Neural cell (in vitro differentiated cells): ENCODE measurements around the gene CACTIN. TPM values are rescaled to one million over a fixed set of nuclear protein-coding genes. Genes with fewer than 3 reads are reported as not detected.

Experiments used
- H2AFZ ChIP-seq: fragments of 200-600, 300-800 bp; sonication (generic), shearing (Covaris generic); 2 replicates; pipeline ENCODE4 v1.6.0; 2014; ENCODE audit warnings: low read depth, mild to moderate bottlenecking, antibody characterized with exemption, low read length, moderate library complexity
- H3F3A ChIP-seq: fragments of 200-600 bp; shearing (Covaris generic); 2 replicates; pipeline ENCODE4 v1.6.1; 2016; ENCODE audit warnings: mild to moderate bottlenecking, moderate library complexity, mixed read lengths, antibody characterized with exemption, low read length; ENCODE audit not compliant: insufficient read depth, poor library complexity, severe bottlenecking
- H3K27ac ChIP-seq: fragments of 200-600, 300-800 bp; sonication (generic), shearing (Covaris generic); 2 replicates; pipeline ENCODE4 v1.5.1; 2014; ENCODE audit warnings: mild to moderate bottlenecking, low read length, moderate library complexity
- H3K27me3 ChIP-seq: fragments of 300-800, 200-600 bp; sonication (generic), shearing (Covaris generic); 2 replicates; pipeline ENCODE4 v1.6.0; 2014; ENCODE audit warnings: mild to moderate bottlenecking, low read depth, low read length, moderate library complexity; ENCODE audit not compliant: insufficient read depth
- H3K36me3 ChIP-seq: fragments of 300-800, 200-600 bp; sonication (generic), shearing (Covaris generic); 2 replicates; pipeline ENCODE4 v1.5.1; 2014; ENCODE audit warnings: mild to moderate bottlenecking, antibody characterized with exemption, low read length, moderate library complexity; ENCODE audit not compliant: insufficient read depth
- H3K4me2 ChIP-seq: fragments of 300-800, 200-600 bp; sonication (generic), shearing (Covaris generic); 2 replicates; pipeline ENCODE4 v1.6.0; 2014; ENCODE audit warnings: mild to moderate bottlenecking, low read length
- H3K4me3 ChIP-seq: fragments of 300-800, 200-600 bp; sonication (generic), shearing (Covaris generic); 2 replicates; pipeline ENCODE4 v1.5.1; 2014; ENCODE audit warnings: mild to moderate bottlenecking, low read length, moderate library complexity
- H3K79me2 ChIP-seq: fragments of 200-600 bp; shearing (Covaris generic); replicated peaks from 2 replicates; pipeline ENCODE4 v1.6.0; 2014; ENCODE audit warnings: mild to moderate bottlenecking, low read length, moderate library complexity; ENCODE audit not compliant: insufficient read depth
- H3K9ac ChIP-seq: fragments of 300-800, 200-600 bp; sonication (generic), shearing (Covaris generic); 2 replicates; pipeline ENCODE4 v1.6.1; 2016; ENCODE audit warnings: mild to moderate bottlenecking, low read length, mixed read lengths
- H3K9me2 ChIP-seq: fragments of 200-600 bp; shearing (Covaris generic); 2 replicates; pipeline ENCODE4 v1.6.1; 2016; ENCODE audit warnings: mild to moderate bottlenecking, low read length, mixed read lengths; ENCODE audit not compliant: insufficient read depth
- H3K9me3 ChIP-seq: fragments of 200-600, 300-800 bp; sonication (generic), shearing (Covaris generic); 2 replicates; pipeline ENCODE4 v1.6.1; 2016; ENCODE audit warnings: mild to moderate bottlenecking, mixed run types, low read length, moderate library complexity, mixed read lengths
- H4K20me1 ChIP-seq: fragments of 200-600 bp; shearing (Covaris generic); 2 replicates; pipeline ENCODE4 v1.6.1; 2016; ENCODE audit warnings: mild to moderate bottlenecking, mixed run types; ENCODE audit not compliant: insufficient read depth
- EP300 ChIP-seq: fragments of 450-650 bp; conservative IDR thresholded peaks from 2 replicates; pipeline ENCODE4 v1.6.1; 2014; ENCODE audit warnings: antibody characterized with exemption, mild to moderate bottlenecking, moderate library complexity; ENCODE audit not compliant: poor library complexity, severe bottlenecking
- EZH2 ChIP-seq: fragments of 200-600, 300-800 bp; shearing (Covaris generic), sonication (generic); IDR thresholded peaks from 2 replicates; pipeline ENCODE4 v1.6.1; 2014; ENCODE audit warnings: antibody characterized with exemption, low read length, borderline replicate concordance, mild to moderate bottlenecking; ENCODE audit not compliant: insufficient read depth, poor library complexity, severe bottlenecking
- MXI1 ChIP-seq: fragments of 450-650 bp; conservative IDR thresholded peaks from 2 replicates; pipeline ENCODE4 v1.6.1; 2014; ENCODE audit warnings: antibody characterized with exemption, mild to moderate bottlenecking; ENCODE audit not compliant: poor library complexity, severe bottlenecking
- POLR2AphosphoS5 ChIP-seq: IDR thresholded peaks from 2 replicates; pipeline ENCODE4 v1.6.1; 2012
- RAD21 ChIP-seq: fragments of 450-650 bp; conservative IDR thresholded peaks from 2 replicates; pipeline ENCODE4 v1.6.1; 2014; ENCODE audit warnings: antibody characterized with exemption, mild to moderate bottlenecking, moderate library complexity
- SMC3 ChIP-seq: fragments of 450-650 bp; conservative IDR thresholded peaks from 2 replicates; pipeline ENCODE4 v1.6.1; 2014; ENCODE audit warnings: antibody characterized with exemption, mild to moderate bottlenecking, moderate library complexity; ENCODE audit not compliant: poor library complexity
- TAF1 ChIP-seq: IDR thresholded peaks from 2 replicates; pipeline ENCODE4 v1.6.1; 2012; ENCODE audit warnings: low read depth
- polyA plus RNA-seq: library from polyadenylated mRNA; depleted of rRNA; stranded (reverse); fragments of >200 nt; gene quantifications from 2 replicates; pipeline ENCODE4 v1.2.3, GENCODE V29; 2014
- TF ChIP-seq, protein P1 (sequence below): IDR thresholded peaks from 2 replicates; pipeline ENCODE4 v1.6.1; 2012; ENCODE audit warnings: borderline replicate concordance
- TF ChIP-seq, protein P2 (sequence below): fragments of 450-650 bp; IDR thresholded peaks from 2 replicates; pipeline ENCODE4 v1.5.1; 2014; ENCODE audit warnings: antibody characterized with exemption, mild to moderate bottlenecking, moderate library complexity; ENCODE audit not compliant: poor library complexity, severe bottlenecking

Gene CACTIN
- polyA plus RNA-seq, 1 donor from 2014 or later, result 21.4 TPM

DNA sequence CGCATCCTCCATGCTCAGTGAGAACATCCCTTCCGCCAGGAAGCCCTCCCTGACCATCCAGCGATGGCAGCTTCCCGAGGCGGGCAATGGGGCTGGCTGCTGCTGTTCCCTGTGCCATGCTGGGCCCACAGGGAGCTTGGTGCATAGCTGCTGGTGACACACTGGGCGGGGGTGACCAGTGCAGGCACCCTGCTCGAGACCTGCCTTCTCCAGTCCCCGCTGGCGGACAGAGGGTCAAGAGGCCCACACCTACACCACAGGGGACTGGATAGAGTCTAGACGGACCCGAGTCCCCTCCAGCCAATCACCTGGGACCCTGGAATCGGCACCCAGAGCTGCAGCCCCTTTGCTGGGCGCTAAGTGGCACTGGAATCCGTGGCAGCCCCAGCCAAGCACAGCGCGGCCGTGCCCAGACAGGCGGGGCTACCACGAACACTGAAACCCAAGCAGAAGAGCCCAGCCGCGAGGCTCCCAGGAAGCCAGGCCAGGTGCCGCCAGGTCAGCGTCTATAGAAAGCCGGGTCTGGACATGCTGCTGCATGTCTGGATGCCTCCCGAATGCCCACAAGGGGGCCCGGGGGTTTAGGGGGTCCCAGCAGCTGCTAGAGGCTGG lies 11.0 kb downstream of the CACTIN start:
- H3K9me2 ChIP-seq, result no peaks in the 10 kb centered on the region
- H3K9ac ChIP-seq, result no peak overlapping the region
- no peaks in the 10 kb centered on the region for H3K9me3 ChIP-seq
- no peak overlapping the region for H3K4me2 ChIP-seq
- TF ChIP-seq TAF1 (no peak), MXI1 (no peak), RAD21 (no peak), EZH2 (no peak), SMC3 (no peak), EP300 (no peak), POLR2AphosphoS5 (no peak)
- TF ChIP-seq, protein P1, sequence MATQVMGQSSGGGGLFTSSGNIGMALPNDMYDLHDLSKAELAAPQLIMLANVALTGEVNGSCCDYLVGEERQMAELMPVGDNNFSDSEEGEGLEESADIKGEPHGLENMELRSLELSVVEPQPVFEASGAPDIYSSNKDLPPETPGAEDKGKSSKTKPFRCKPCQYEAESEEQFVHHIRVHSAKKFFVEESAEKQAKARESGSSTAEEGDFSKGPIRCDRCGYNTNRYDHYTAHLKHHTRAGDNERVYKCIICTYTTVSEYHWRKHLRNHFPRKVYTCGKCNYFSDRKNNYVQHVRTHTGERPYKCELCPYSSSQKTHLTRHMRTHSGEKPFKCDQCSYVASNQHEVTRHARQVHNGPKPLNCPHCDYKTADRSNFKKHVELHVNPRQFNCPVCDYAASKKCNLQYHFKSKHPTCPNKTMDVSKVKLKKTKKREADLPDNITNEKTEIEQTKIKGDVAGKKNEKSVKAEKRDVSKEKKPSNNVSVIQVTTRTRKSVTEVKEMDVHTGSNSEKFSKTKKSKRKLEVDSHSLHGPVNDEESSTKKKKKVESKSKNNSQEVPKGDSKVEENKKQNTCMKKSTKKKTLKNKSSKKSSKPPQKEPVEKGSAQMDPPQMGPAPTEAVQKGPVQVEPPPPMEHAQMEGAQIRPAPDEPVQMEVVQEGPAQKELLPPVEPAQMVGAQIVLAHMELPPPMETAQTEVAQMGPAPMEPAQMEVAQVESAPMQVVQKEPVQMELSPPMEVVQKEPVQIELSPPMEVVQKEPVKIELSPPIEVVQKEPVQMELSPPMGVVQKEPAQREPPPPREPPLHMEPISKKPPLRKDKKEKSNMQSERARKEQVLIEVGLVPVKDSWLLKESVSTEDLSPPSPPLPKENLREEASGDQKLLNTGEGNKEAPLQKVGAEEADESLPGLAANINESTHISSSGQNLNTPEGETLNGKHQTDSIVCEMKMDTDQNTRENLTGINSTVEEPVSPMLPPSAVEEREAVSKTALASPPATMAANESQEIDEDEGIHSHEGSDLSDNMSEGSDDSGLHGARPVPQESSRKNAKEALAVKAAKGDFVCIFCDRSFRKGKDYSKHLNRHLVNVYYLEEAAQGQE, result no peak
- TF ChIP-seq, protein P2, sequence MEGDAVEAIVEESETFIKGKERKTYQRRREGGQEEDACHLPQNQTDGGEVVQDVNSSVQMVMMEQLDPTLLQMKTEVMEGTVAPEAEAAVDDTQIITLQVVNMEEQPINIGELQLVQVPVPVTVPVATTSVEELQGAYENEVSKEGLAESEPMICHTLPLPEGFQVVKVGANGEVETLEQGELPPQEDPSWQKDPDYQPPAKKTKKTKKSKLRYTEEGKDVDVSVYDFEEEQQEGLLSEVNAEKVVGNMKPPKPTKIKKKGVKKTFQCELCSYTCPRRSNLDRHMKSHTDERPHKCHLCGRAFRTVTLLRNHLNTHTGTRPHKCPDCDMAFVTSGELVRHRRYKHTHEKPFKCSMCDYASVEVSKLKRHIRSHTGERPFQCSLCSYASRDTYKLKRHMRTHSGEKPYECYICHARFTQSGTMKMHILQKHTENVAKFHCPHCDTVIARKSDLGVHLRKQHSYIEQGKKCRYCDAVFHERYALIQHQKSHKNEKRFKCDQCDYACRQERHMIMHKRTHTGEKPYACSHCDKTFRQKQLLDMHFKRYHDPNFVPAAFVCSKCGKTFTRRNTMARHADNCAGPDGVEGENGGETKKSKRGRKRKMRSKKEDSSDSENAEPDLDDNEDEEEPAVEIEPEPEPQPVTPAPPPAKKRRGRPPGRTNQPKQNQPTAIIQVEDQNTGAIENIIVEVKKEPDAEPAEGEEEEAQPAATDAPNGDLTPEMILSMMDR, result no peak
- no peaks in the 10 kb centered on the region for H3K36me3 ChIP-seq
- no peaks in the 10 kb centered on the region for H4K20me1 ChIP-seq
- H2AFZ ChIP-seq, result no peak overlapping the region
- no peak overlapping the region for H3K4me3 ChIP-seq
- H3K27me3 ChIP-seq, result no peaks in the 10 kb centered on the region
- no peak overlapping the region for H3K27ac ChIP-seq
- no peaks in the 10 kb centered on the region for H3K79me2 ChIP-seq
- no peaks in the 10 kb centered on the region for H3F3A ChIP-seq

DNA sequence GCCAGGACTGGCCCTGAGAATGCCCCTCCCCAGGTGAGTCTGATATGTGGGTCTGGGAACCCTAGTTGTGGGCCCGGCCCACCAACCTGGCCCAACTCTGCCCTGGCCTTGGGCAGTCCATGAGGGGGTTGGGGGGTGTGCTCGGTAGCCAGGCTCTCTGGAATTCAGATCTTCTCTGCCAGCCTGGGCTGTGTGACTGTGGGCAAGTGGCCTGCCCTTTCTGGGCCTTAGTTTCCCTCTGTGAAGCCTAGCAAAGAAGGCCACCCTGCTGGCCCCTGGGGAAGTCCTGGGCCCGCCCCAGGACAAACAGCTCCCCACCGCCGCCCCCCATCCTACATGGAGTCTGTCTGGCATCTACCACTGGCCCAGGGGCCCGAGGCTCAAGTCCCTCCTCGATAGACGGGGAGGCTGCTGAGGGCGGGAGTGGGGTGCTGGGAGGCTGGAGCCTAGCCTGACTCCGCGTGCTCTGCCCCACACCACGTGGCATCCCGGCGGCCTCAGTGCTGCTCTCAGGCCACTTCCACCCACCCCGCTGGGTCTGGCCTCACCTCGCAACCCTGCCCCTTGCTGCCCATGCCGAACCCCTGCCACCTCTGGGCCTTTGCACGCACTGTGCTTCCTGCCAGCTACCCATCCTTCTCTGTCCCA lies 11.6 kb downstream of the CACTIN start:
- no peaks in the 10 kb centered on the region for H3K27me3 ChIP-seq
- H3K36me3 ChIP-seq, result no peaks in the 10 kb centered on the region

More for the DNA sequence above, 11.6 kb downstream of the CACTIN start:
- TF ChIP-seq, protein P1, result no peak
- no peak for TF ChIP-seq MXI1
- Histone ChIP-seq H3K9me2 (no peaks in the 10 kb centered on the region), H3K27ac (no peak overlapping the region), H3K4me2 (no peak overlapping the region), H3K9me3 (no peaks in the 10 kb centered on the region), H3K9ac (no peak overlapping the region), H4K20me1 (no peaks in the 10 kb centered on the region), H3K79me2 (no peaks in the 10 kb centered on the region), H3K4me3 (no peak overlapping the region), H3F3A (no peaks in the 10 kb centered on the region), H2AFZ (no peak overlapping the region)
